Panc1 (cell line): ENCODE data around the gene GSG1L. TPM values are rescaled to one million over a fixed set of nuclear protein-coding genes. Genes with fewer than 3 reads are reported as not detected.

Experiments
- ATAC-seq: fragments of 200-7000 bp; cut with Tn5 transposase; 2 replicates; pipeline ENCODE4 v1.9.1; 2020; ENCODE audit warnings: mild to moderate bottlenecking, moderate library complexity
- BruUV-seq: library from RNA; stranded (reverse); fragments of 400-500 nt; replicated peaks from 2 replicates; lab custom pipeline; 2021; lab: Mats Ljungman, UMichigan
- CTCF ChIA-PET: fragments of 300-600 bp; sonication (Branson Sonifier 250); formaldehyde crosslinking; loops from one replicate; lab custom pipeline; 2022; ENCODE audit warnings: antibody characterized with exemption; lab: Charles Lee
- POLR2A ChIA-PET: fragments of 300-600 bp; sonication (Branson Sonifier 250); formaldehyde crosslinking; loops from one replicate; lab custom pipeline; 2022; ENCODE audit warnings: antibody characterized with exemption; lab: Charles Lee
- DNase-seq: peaks from one replicate; pipeline ENCODE4 v3.0.0-alpha.2; 2010; ENCODE audit warnings: low read depth, low spot score
- H3K27ac ChIP-seq: 2 replicates; pipeline ENCODE4 v1.5.1; 2011; ENCODE audit warnings: mild to moderate bottlenecking, low read length, inconsistent platforms
- H3K27me3 ChIP-seq: fragments of 200-500 bp; sonication (Bioruptor generic); 2 replicates; pipeline ENCODE4 v1.6.0; 2014; ENCODE audit warnings: low read length, inconsistent platforms; ENCODE audit not compliant: control insufficient read depth, insufficient read depth
- H3K36me3 ChIP-seq: fragments of 200-500 bp; sonication (Bioruptor generic); 2 replicates; pipeline ENCODE4 v1.5.1; 2014; ENCODE audit warnings: inconsistent platforms, mild to moderate bottlenecking, low read length, moderate library complexity; ENCODE audit not compliant: control insufficient read depth, insufficient read depth
- H3K4me1 ChIP-seq: 2 replicates; pipeline ENCODE4 v1.5.1; 2011; ENCODE audit warnings: inconsistent platforms, mild to moderate bottlenecking, low read length, moderate library complexity; ENCODE audit not compliant: control insufficient read depth, insufficient read depth
- H3K4me3 ChIP-seq, 2 experiments: 2 replicates each; pipeline ENCODE4 v1.5.1; 2011 to 2012; ENCODE audit warnings: low read depth in 2 of 2, low read length in 2 of 2, mild to moderate bottlenecking in 2 of 2, inconsistent platforms in 1 of 2, moderate library complexity in 1 of 2
- H3K9me3 ChIP-seq: fragments of 200-500 bp; sonication (Bioruptor generic); 2 replicates; pipeline ENCODE4 v1.5.1; 2014; ENCODE audit warnings: low read depth, mild to moderate bottlenecking, inconsistent platforms, low read length, moderate library complexity; ENCODE audit not compliant: control insufficient read depth, insufficient read depth
- CTCF ChIP-seq: fragments of 450-650 bp; IDR thresholded peaks from 2 replicates; pipeline ENCODE4 v1.5.1; 2017; ENCODE audit warnings: mild to moderate bottlenecking
- POLR2AphosphoS5 ChIP-seq: IDR thresholded peaks from 2 replicates; pipeline ENCODE4 v1.6.1; 2012; ENCODE audit warnings: mild to moderate bottlenecking, low read depth, low read length, moderate library complexity
- REST ChIP-seq, 2 experiments: IDR thresholded peaks; 2 replicates each; pipeline ENCODE4 v1.6.1; 2011 to 2012; ENCODE audit warnings: low read depth in 2 of 2, control low read depth in 1 of 2, low read length in 1 of 2, mild to moderate bottlenecking in 1 of 2, moderate library complexity in 1 of 2; ENCODE audit not compliant: insufficient read depth in 1 of 2
- SIN3A ChIP-seq: IDR thresholded peaks from 2 replicates; pipeline ENCODE4 v1.6.1; 2012; ENCODE audit warnings: low read depth, mild to moderate bottlenecking, low read length, moderate library complexity, borderline replicate concordance; ENCODE audit not compliant: insufficient read depth
- TCF7L2 ChIP-seq: IDR thresholded peaks from 2 replicates; pipeline ENCODE4 v1.6.1; 2011; ENCODE audit warnings: mild to moderate bottlenecking, low read depth, low read length, inconsistent platforms
- in situ Hi-C: cut with HindIII; loops from 2 replicates; pipeline ENCODE4 v1.10.0; 2016; ENCODE audit warnings: low sequenced_read_pairs, low pct_unique_long_range_greater_than_20kb
- intact Hi-C: fragments of 100-400 bp; cut with micrococcal nuclease; formaldehyde crosslinking; loops from one replicate; pipeline ENCODE4 v1.10.0; 2022; ENCODE audit not compliant: unreplicated experiment
- total RNA-seq: library from RNA; stranded (reverse); gene quantifications from one replicate; pipeline ENCODE4 v1.2.1, GENCODE V29; 2021; ENCODE audit not compliant: unreplicated experiment

GSG1L gene
- total RNA-seq, 1 experiment from 2014 or later: 0.08 TPM

- no peaks in the 10 kb centered on the region for H3K4me1 ChIP-seq
- TF ChIP-seq REST (IDR thresholded peaks at IDR 0.05; ENCODE audit: insufficient read depth in 1 of 2, low read depth in 2 of 2, low read length in 1 of 2): no peak
- TF ChIP-seq POLR2AphosphoS5: no peak
- no peak for TF ChIP-seq SIN3A
- TF ChIP-seq TCF7L2: no peak
- no peak for TF ChIP-seq CTCF
- POLR2A ChIA-PET: no interaction called here
- no TSS peak for BruUV-seq
- H3K27ac ChIP-seq: no peak overlapping the region
- no peak overlapping the region for H3K4me3 ChIP-seq
- CTCF ChIA-PET: no interaction called here
- ATAC-seq: no peak; the same call in 1 of the 2 replicates
- in situ Hi-C loops: no loop called here
- DNase-seq: no peak
- intact Hi-C loops: no loop called here
- no peaks in the 10 kb centered on the region for H3K9me3 ChIP-seq
- no peaks in the 10 kb centered on the region for H3K36me3 ChIP-seq
- peaks cover 7% of the 10 kb centered on the region for H3K27me3 ChIP-seq
Measured at GRCh38 chr16:27928542-27928941, 135.0 kb downstream of the GSG1L start.

- ChIA-PET POLR2A (no interaction called here), CTCF (no interaction called here)
- Histone ChIP-seq H3K36me3 (no peaks in the 10 kb centered on the region), H3K4me3 (no peak overlapping the region), H3K9me3 (no peaks in the 10 kb centered on the region), H3K27me3 (peaks cover 7% of the 10 kb centered on the region), H3K4me1 (no peaks in the 10 kb centered on the region), H3K27ac (no peak overlapping the region)
- DNase-seq (no peak), ATAC-seq (no peak)
- TF ChIP-seq CTCF (no peak), POLR2AphosphoS5 (no peak), REST (IDR thresholded peaks at IDR 0.05; ENCODE audit: insufficient read depth in 1 of 2, low read depth in 2 of 2, low read length in 1 of 2) (no peak), SIN3A (no peak), TCF7L2 (no peak)
- in situ Hi-C loops: no loop called here
- intact Hi-C loops: no loop called here
- BruUV-seq: no TSS peak
Measured at GRCh38 chr16:27927266-27927901, 136.1 kb downstream of the GSG1L start.
